Kidney epithelial cell (primary cell): Measurements from ENCODE around the gene TOX2. TPM values are rescaled to one million over a fixed set of nuclear protein-coding genes. Genes with fewer than 3 reads are reported as not detected.

Experiments
- DNase-seq: peaks from one replicate; pipeline ENCODE4 v3.0.0-alpha.2; 2010; ENCODE audit warnings: low read depth
- H3K27me3 ChIP-seq: 2 replicates; pipeline ENCODE4 v1.6.0; 2011; ENCODE audit warnings: low read length; ENCODE audit not compliant: control insufficient read depth, insufficient read depth
- H3K36me3 ChIP-seq: 2 replicates; pipeline ENCODE4 v1.5.1; 2011; ENCODE audit warnings: low read length; ENCODE audit not compliant: control insufficient read depth, insufficient read depth
- H3K4me3 ChIP-seq: 2 replicates; pipeline ENCODE4 v1.5.1; 2011; ENCODE audit warnings: low read depth, mild to moderate bottlenecking, control low read depth, low read length
- CTCF ChIP-seq: IDR thresholded peaks from 2 replicates; pipeline ENCODE4 v1.5.1; 2011; ENCODE audit warnings: mild to moderate bottlenecking, moderate library complexity, low read length, control low read depth, inconsistent platforms; ENCODE audit not compliant: insufficient read depth, poor library complexity, severe bottlenecking
- total RNA-seq: library from RNA; depleted of rRNA; stranded (reverse); fragments of >200 nt; gene quantifications from 2 replicates; pipeline ENCODE4 v1.2.3, GENCODE V29; 2015

TOX2 gene
- total RNA-seq, 1 donor from 2014 or later = 7.3 TPM

- DNase-seq = no peak
- H3K4me3 ChIP-seq = no peak overlapping the region
- TF ChIP-seq CTCF = no peak
- H3K36me3 ChIP-seq = no peaks in the 10 kb centered on the region
- peaks cover 4% of the 10 kb centered on the region for H3K27me3 ChIP-seq
These were observed 54.4 kb downstream of the TOX2 start for GRCh38 chr20:43969028-43969447.

DNA sequence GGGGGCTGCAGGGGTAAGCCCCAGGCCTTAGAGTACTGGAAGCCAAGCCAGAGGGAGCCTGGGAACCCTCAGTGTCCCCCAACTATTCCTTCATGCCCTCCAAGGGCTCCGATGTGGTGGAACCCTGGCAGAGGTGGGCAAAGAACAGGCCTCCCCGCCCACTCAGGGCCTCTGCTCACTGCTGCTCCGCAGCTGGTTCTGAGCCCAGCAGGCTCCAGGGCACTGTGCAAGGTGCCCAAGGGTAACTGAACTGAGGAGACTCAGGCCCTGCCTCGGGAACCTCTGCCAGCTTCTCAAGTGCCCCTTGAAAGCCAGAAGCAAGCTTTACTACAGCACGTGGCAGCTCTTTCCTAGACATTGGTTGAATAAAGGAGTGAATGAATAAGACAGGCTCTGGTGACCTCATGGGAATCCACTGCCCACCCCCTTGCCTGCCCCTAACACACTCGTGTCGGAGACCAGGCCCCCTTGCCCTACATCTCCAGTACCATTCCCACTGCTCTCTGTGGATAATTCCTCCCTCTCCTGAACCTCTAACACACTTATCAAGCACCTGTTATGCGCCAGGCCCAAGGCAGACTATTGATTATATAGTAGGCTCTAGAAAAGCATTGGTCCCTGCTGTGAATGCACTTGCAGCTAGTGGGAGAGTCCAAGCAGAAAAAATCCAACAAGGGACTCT, 55.0 kb downstream of the TOX2 start:
- Histone ChIP-seq H3K36me3 (no peaks in the 10 kb centered on the region), H3K27me3 (peaks cover 4% of the 10 kb centered on the region), H3K4me3 (no peak overlapping the region)
- no peak for DNase-seq
- TF ChIP-seq CTCF = no peak

DNA sequence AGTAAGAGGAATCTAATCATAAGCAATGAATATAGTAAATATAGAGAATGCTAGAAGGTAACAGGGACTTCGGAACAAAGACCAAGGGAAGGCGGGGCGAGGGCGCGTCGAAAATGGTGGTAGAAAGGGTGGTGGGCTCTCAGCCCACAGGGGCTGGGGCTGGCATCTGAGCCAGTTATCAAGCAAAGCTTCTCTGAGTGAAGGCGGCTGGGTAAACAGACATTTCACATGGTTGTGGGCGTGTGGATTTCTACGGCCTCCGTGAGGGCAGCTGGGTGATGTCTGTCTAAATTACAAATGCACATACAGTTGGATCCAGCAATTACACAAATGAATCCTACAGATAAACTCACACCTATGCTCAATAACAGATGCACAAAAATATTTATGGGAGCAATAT, 56.6 kb downstream of the TOX2 start:
- TF ChIP-seq CTCF = no peak
- Histone ChIP-seq H3K27me3 (peaks cover 4% of the 10 kb centered on the region), H3K36me3 (no peaks in the 10 kb centered on the region), H3K4me3 (no peak overlapping the region)
- no peak for DNase-seq

DNA sequence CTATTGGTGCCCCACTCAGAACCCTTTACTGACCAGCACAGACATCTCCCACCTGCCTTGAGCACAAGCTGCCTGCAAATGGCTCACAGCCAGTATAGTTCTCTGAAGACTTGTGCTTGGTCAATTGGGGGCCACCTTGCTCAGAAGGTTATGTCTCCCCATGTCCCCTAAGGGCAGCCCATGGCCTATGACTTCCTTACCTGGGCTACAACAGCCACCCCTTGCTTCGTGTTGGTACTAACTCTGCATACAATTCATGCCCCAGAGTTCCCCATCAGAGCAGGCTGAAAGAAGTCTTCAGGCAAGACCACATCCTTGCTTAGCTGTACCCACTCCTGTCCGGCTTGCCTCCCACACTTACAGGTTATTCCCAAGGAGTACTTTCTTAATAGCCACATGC, 57.4 kb downstream of the TOX2 start:
- no peak for DNase-seq
- TF ChIP-seq CTCF = no peak
- H3K36me3 ChIP-seq = no peaks in the 10 kb centered on the region
- H3K27me3 ChIP-seq = peaks cover 4% of the 10 kb centered on the region
- no peak overlapping the region for H3K4me3 ChIP-seq

DNA sequence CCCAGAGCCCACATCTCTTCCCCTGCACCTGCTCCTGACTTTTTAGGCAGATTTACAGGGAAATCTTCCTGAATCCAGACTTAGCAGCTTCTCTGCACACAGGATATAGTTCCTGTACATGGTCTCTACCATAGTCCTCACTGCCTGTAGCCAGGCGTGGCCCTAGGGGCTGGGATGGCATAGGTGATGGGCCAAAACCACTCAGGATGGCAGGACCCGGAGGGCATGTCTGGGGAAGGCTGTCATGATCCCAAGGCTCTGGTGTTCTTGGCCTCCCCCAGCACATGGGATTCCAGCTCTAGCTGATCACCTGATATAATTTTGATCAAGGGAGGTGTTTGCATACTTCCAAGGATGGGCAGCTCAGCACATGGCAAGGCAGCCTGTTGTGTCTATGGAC, 58.0 kb downstream of the TOX2 start:
- Histone ChIP-seq H3K36me3 (no peaks in the 10 kb centered on the region), H3K27me3 (peaks cover 4% of the 10 kb centered on the region), H3K4me3 (no peak overlapping the region)
- DNase-seq = no peak
- TF ChIP-seq CTCF = no peak

DNA sequence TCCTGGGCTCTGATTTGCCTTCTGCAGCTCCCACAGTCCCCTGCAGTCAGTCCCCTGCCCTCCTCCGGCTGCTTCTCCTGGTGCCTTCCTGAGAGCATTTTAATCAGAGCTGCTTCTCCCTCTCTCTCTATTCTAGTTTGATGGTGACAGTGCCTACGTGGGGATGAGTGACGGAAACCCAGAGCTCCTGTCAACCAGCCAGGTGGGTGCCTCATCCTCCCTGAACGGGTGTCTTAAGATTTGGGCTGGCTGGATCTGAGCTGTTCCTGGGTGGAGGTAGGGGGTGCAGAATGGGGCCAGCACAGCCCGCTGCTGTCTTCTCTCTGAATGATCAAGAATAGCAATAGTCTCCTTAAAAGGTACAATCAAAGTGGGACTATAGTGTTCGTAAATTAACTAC, 58.6 kb downstream of the TOX2 start:
- H3K4me3 ChIP-seq = no peak overlapping the region
- H3K36me3 ChIP-seq = no peaks in the 10 kb centered on the region
- DNase-seq = no peak
- TF ChIP-seq CTCF = no peak
- H3K27me3 ChIP-seq = peaks cover 4% of the 10 kb centered on the region
